ENCODE results near the gene SMAD3. TPM values are rescaled to one million over a fixed set of nuclear protein-coding genes. Genes with fewer than 3 reads are reported as not detected.
A peak's percentile ranks its signal among the peaks of the same experiment; 100 is the strongest.

Gene SMAD3
- total and polyA plus RNA-seq, 3 experiments from 2014 or later, result 30.2 to 34.2 (median 31.7) TPM

- peaks cover 60 to 69% (median 69%) of the 10 kb centered on the region in 3 donors for H3K4me1 Mint-ChIP-seq
- peak overlapping the region; percentile 76 to 97 (median 94) for H3K27ac Mint-ChIP-seq
- no peaks in the 10 kb centered on the region for H3K9me3 ChIP-seq (ENCODE audit: low read length)
- peaks cover 52% of the 10 kb centered on the region for H3K4me1 ChIP-seq (ENCODE audit: insufficient read depth, low read length)
- H3K36me3 ChIP-seq (ENCODE audit: insufficient read depth, low read length), result no peaks in the 10 kb centered on the region
- ChIA-PET CTCF (interaction anchor here (0.7 to 9.7 kb wide), 5 partner anchors 16 to 56 kb away, joined by 3 to 62 read pairs (median 6); no protein-coding TSS in a partner anchor), POLR2A (interaction anchor here (0.5 to 1.1 kb wide), 3 partner anchors 29 to 123 kb away, joined by 3 read pairs; no protein-coding TSS in a partner anchor)
- H3K27me3 ChIP-seq (ENCODE audit: insufficient read depth, low read length, poor library complexity, severe bottlenecking), result no peaks in the 10 kb centered on the region
- DNase-seq, result peak in 1 of 5 donors; percentile 51
- peak overlapping the region; percentile 94 to 99 (median 97) for H3K4me3 Mint-ChIP-seq
- peak overlapping the region; percentile 93 for H3K4me3 ChIP-seq (ENCODE audit: low read length)
- peaks cover 0 to 1% of the 10 kb centered on the region in 2 donors for H3K27me3 Mint-ChIP-seq
- H3K36me3 Mint-ChIP-seq, result peaks cover under 1 to 39% (median 3%) of the 10 kb centered on the region in 3 donors
- peak overlapping the region; percentile 64 for H3K27ac ChIP-seq (ENCODE audit: low read depth, low read length)
- no peaks in the 10 kb centered on the region for H3K9me3 Mint-ChIP-seq
Measured at GRCh38 chr15:67066959-67067853, 1.8 kb downstream of the SMAD3 start.

GRCh38 chr15:67067930-67068551 lies 2.6 kb downstream of the SMAD3 start:
- CTCF ChIA-PET, result interaction anchor here (0.9 to 9.7 kb wide), 4 partner anchors 15 to 42 kb away, joined by 3 to 62 read pairs (median 18); no protein-coding TSS in a partner anchor
- H3K27me3 Mint-ChIP-seq, result peaks cover 0 to 1% of the 10 kb centered on the region in 2 donors
- no peak for DNase-seq
- peaks cover 60% of the 10 kb centered on the region for H3K4me1 ChIP-seq (ENCODE audit: insufficient read depth, low read length)
- H3K4me3 Mint-ChIP-seq, result peak overlapping the region; percentile 94 to 99 (median 97)
- POLR2A ChIA-PET, result interaction anchor here (1.6 to 1.8 kb wide), 3 partner anchors 11 to 33 kb away, joined by 7 to 12 read pairs (median 9); no protein-coding TSS in a partner anchor
- peak overlapping the region; percentile 93 for H3K4me3 ChIP-seq (ENCODE audit: low read length)
- peaks cover 64 to 72% (median 71%) of the 10 kb centered on the region in 3 donors for H3K4me1 Mint-ChIP-seq
- no peaks in the 10 kb centered on the region for H3K9me3 Mint-ChIP-seq
- H3K27me3 ChIP-seq (ENCODE audit: insufficient read depth, low read length, poor library complexity, severe bottlenecking), result no peaks in the 10 kb centered on the region
- H3K27ac ChIP-seq (ENCODE audit: low read depth, low read length), result peak overlapping the region; percentile 64
- peaks cover 3 to 45% (median 7%) of the 10 kb centered on the region in 3 donors for H3K36me3 Mint-ChIP-seq
- H3K9me3 ChIP-seq (ENCODE audit: low read length), result no peaks in the 10 kb centered on the region
- H3K36me3 ChIP-seq (ENCODE audit: insufficient read depth, low read length), result no peaks in the 10 kb centered on the region
- peak overlapping the region; percentile 76 to 97 (median 94) for H3K27ac Mint-ChIP-seq

GRCh38 chr15:67068710-67069400 lies 3.5 kb downstream of the SMAD3 start:
- H3K9me3 ChIP-seq (ENCODE audit: low read length), result no peaks in the 10 kb centered on the region
- ChIA-PET POLR2A (interaction anchor here (1.0 to 1.8 kb wide), 6 partner anchors 10 to 66 kb away, joined by 3 to 12 read pairs (median 6); no protein-coding TSS in a partner anchor), CTCF (interaction anchor here (0.9 to 9.7 kb wide), 6 partner anchors 15 to 43 kb away, joined by 3 to 62 read pairs (median 4); no protein-coding TSS in a partner anchor)
- Mint-ChIP-seq H3K27ac (peak overlapping the region; percentile 80 to 97 (median 94)), H3K4me1 (peaks cover 63 to 74% (median 71%) of the 10 kb centered on the region in 3 donors), H3K27me3 (peaks cover 0 to 1% of the 10 kb centered on the region in 2 donors), H3K36me3 (peaks cover 3 to 50% (median 7%) of the 10 kb centered on the region in 3 donors), H3K4me3 (peak overlapping the region; percentile 94 to 99 (median 97)), H3K9me3 (no peaks in the 10 kb centered on the region)
- no peaks in the 10 kb centered on the region for H3K36me3 ChIP-seq (ENCODE audit: insufficient read depth, low read length)
- H3K27me3 ChIP-seq (ENCODE audit: insufficient read depth, low read length, poor library complexity, severe bottlenecking), result no peaks in the 10 kb centered on the region
- no peak for DNase-seq
- peak overlapping the region; percentile 64 for H3K27ac ChIP-seq (ENCODE audit: low read depth, low read length)
- peak overlapping the region; percentile 93 for H3K4me3 ChIP-seq (ENCODE audit: low read length)
- H3K4me1 ChIP-seq (ENCODE audit: insufficient read depth, low read length), result peaks cover 63% of the 10 kb centered on the region

- Histone ChIP-seq H3K27me3 (ENCODE audit: insufficient read depth, low read length, poor library complexity, severe bottlenecking) (no peaks in the 10 kb centered on the region), H3K9me3 (ENCODE audit: low read length) (no peaks in the 10 kb centered on the region), H3K36me3 (ENCODE audit: insufficient read depth, low read length) (no peaks in the 10 kb centered on the region), H3K4me3 (ENCODE audit: low read length) (no peak overlapping the region), H3K4me1 (ENCODE audit: insufficient read depth, low read length) (peaks cover 68% of the 10 kb centered on the region), H3K27ac (ENCODE audit: low read depth, low read length) (no peak overlapping the region)
- H3K4me1 Mint-ChIP-seq, result peaks cover 67 to 79% (median 77%) of the 10 kb centered on the region in 3 donors
- peaks cover 0 to 1% of the 10 kb centered on the region in 2 donors for H3K27me3 Mint-ChIP-seq
- no peaks in the 10 kb centered on the region for H3K9me3 Mint-ChIP-seq
- no peak for DNase-seq
- POLR2A ChIA-PET, result interaction anchor here (1.1 to 3.5 kb wide), 2 partner anchors 12 to 31 kb away, joined by 3 to 25 read pairs; no protein-coding TSS in a partner anchor
- peak overlapping the region in 7 of 8 donors; percentile 43 to 97 (median 70) for H3K27ac Mint-ChIP-seq
- peaks cover 3 to 57% (median 8%) of the 10 kb centered on the region in 3 donors for H3K36me3 Mint-ChIP-seq
- CTCF ChIA-PET, result interaction anchor here (0.8 to 9.7 kb wide), 5 partner anchors 13 to 65 kb away, joined by 3 to 62 read pairs (median 4); no protein-coding TSS in a partner anchor
- peak overlapping the region in 5 of 7 donors; percentile 55 to 99 (median 96) for H3K4me3 Mint-ChIP-seq
Measured at GRCh38 chr15:67070150-67070549, 4.7 kb downstream of the SMAD3 start.

- DNase-seq, result no peak
- H3K4me1 Mint-ChIP-seq, result peaks cover 73 to 88% (median 86%) of the 10 kb centered on the region in 3 donors
- Histone ChIP-seq H3K36me3 (ENCODE audit: insufficient read depth, low read length) (no peaks in the 10 kb centered on the region), H3K4me3 (ENCODE audit: low read length) (no peak overlapping the region), H3K4me1 (ENCODE audit: insufficient read depth, low read length) (peaks cover 77% of the 10 kb centered on the region), H3K27ac (ENCODE audit: low read depth, low read length) (no peak overlapping the region), H3K9me3 (ENCODE audit: low read length) (no peaks in the 10 kb centered on the region), H3K27me3 (ENCODE audit: insufficient read depth, low read length, poor library complexity, severe bottlenecking) (no peaks in the 10 kb centered on the region)
- ChIA-PET CTCF (interaction anchor here (1.6 to 9.7 kb wide), 3 partner anchors 12 to 30 kb away, joined by 4 to 62 read pairs (median 5); no protein-coding TSS in a partner anchor), POLR2A (interaction anchor here (1.1 to 3.5 kb wide), 2 partner anchors 11 to 30 kb away, joined by 3 to 25 read pairs; no protein-coding TSS in a partner anchor)
- peak overlapping the region in 3 of 7 donors; percentile 5 to 55 (median 36) for H3K4me3 Mint-ChIP-seq
- H3K27ac Mint-ChIP-seq, result peak overlapping the region in 4 of 8 donors; percentile 12 to 91 (median 80)
- H3K36me3 Mint-ChIP-seq, result peaks cover 6 to 62% (median 10%) of the 10 kb centered on the region in 3 donors
- no peaks in the 10 kb centered on the region for H3K9me3 Mint-ChIP-seq
- peaks cover 0 to 1% of the 10 kb centered on the region in 2 donors for H3K27me3 Mint-ChIP-seq
Measured at GRCh38 chr15:67070892-67071664, 5.7 kb downstream of the SMAD3 start.

- Histone ChIP-seq H3K27me3 (ENCODE audit: insufficient read depth, low read length, poor library complexity, severe bottlenecking) (no peaks in the 10 kb centered on the region), H3K4me1 (ENCODE audit: insufficient read depth, low read length) (peaks cover 87% of the 10 kb centered on the region), H3K9me3 (ENCODE audit: low read length) (no peaks in the 10 kb centered on the region), H3K36me3 (ENCODE audit: insufficient read depth, low read length) (no peaks in the 10 kb centered on the region), H3K4me3 (ENCODE audit: low read length) (no peak overlapping the region), H3K27ac (ENCODE audit: low read depth, low read length) (no peak overlapping the region)
- peak overlapping the region in 5 of 7 donors; percentile 43 to 87 (median 68) for H3K4me3 Mint-ChIP-seq
- H3K9me3 Mint-ChIP-seq, result no peaks in the 10 kb centered on the region
- ChIA-PET CTCF (interaction anchor here (0.7 to 9.7 kb wide), 5 partner anchors 11 to 47 kb away, joined by 3 to 62 read pairs (median 4); no protein-coding TSS in a partner anchor), POLR2A (interaction anchor here (0.5 to 3.5 kb wide), 3 partner anchors 10 to 1748 kb away, joined by 4 to 25 read pairs (median 10); partner anchors contain the start of gene ANP32A)
- H3K27ac Mint-ChIP-seq, result peak overlapping the region in 7 of 8 donors; percentile 18 to 94 (median 79)
- no peak for DNase-seq
- H3K36me3 Mint-ChIP-seq, result peaks cover 6 to 63% (median 10%) of the 10 kb centered on the region in 3 donors
- peaks cover 0 to 1% of the 10 kb centered on the region in 2 donors for H3K27me3 Mint-ChIP-seq
- H3K4me1 Mint-ChIP-seq, result peaks cover 83 to 98% (median 95%) of the 10 kb centered on the region in 3 donors
Measured at GRCh38 chr15:67072442-67072841, 7.0 kb downstream of the SMAD3 start.
